VCaP (cell line): ENCODE measurements around the gene CDRT15.
"Not testable (repeated sequence)": the region's sequence is repeated elsewhere in the genome, so short reads cannot be mapped to it uniquely, and the experiment has no call there.

Experiments
- H3K27ac ChIP-seq: fragments of 450-650 bp; 2 replicates; pipeline ENCODE4 v1.5.1; 2017
- CTCF ChIP-seq: fragments of 450-650 bp; conservative IDR thresholded peaks from 2 replicates; pipeline ENCODE4 v1.5.1; 2017; ENCODE audit warnings: mild to moderate bottlenecking, moderate library complexity

CDRT15 gene

GRCh38 chr17:14236762-14237161 lies at the start of gene CDRT15:
Gene CDRT15 (minus strand): TSS chr17:14236862. CDS start chr17:14236833, 29 bp downstream.
- H3K27ac ChIP-seq: not testable (repeated sequence)

GRCh38 chr17:14282726-14283125 lies 46.1 kb upstream of the CDRT15 start:
- no peak for TF ChIP-seq CTCF
- no peak overlapping the region for H3K27ac ChIP-seq

- no peak for TF ChIP-seq CTCF
- H3K27ac ChIP-seq: no peak overlapping the region
Observed at GRCh38 chr17:14281530-14281929, 44.9 kb upstream of the CDRT15 start.

GRCh38 chr17:14276535-14277250 lies 40.0 kb upstream of the CDRT15 start:
- no peak for TF ChIP-seq CTCF
- no peak overlapping the region for H3K27ac ChIP-seq

GRCh38 chr17:14270508-14270907 lies 33.8 kb upstream of the CDRT15 start:
- H3K27ac ChIP-seq: no peak overlapping the region
- TF ChIP-seq CTCF: no peak

- no peak overlapping the region for H3K27ac ChIP-seq
Observed at GRCh38 chr17:14269473-14269872, 32.8 kb upstream of the CDRT15 start.

GRCh38 chr17:14268264-14268663 lies 31.6 kb upstream of the CDRT15 start:
- H3K27ac ChIP-seq: no peak overlapping the region
- no peak for TF ChIP-seq CTCF

More at GRCh38 chr17:14269473-14269872, 32.8 kb upstream of the CDRT15 start:
- TF ChIP-seq CTCF: no peak

GRCh38 chr17:14261406-14261805 lies 24.7 kb upstream of the CDRT15 start:
- no peak overlapping the region for H3K27ac ChIP-seq

More at GRCh38 chr17:14261406-14261805, 24.7 kb upstream of the CDRT15 start:
- TF ChIP-seq CTCF: no peak
